Stomach (tissue), 4 donors: Measurements from ENCODE around the gene BCL6.
"Not testable (repeated sequence)": the region's sequence is repeated elsewhere in the genome, so short reads cannot be mapped to it uniquely, and the experiment has no call there.

Experiments
- EP300 ChIP-seq: sonication (generic); formaldehyde crosslinking; IDR thresholded peaks from one replicate; pipeline ENCODE4 v1.6.1; 2017; ENCODE audit warnings: antibody characterized with exemption
- POLR2A ChIP-seq, 4 donors: fragments of 450-650 bp; IDR thresholded peaks; one replicate each; pipeline ENCODE4 v1.6.1; 2016; ENCODE audit warnings: antibody characterized with exemption in 4 of 4, control low read depth in 2 of 4, mild to moderate bottlenecking in 1 of 4, moderate library complexity in 1 of 4

GRCh38 chr3:187681756-187682155 is 63.5 kb downstream of the BCL6 start:
- not testable (repeated sequence) for TF ChIP-seq EP300; POLR2A (IDR thresholded peaks at IDR 0.05)
